HG03139 (cell line): Measurements from ENCODE around the gene BRMS1.
"Not testable (repeated sequence)": the region's sequence is repeated elsewhere in the genome, so short reads cannot be mapped to it uniquely, and the experiment has no call there.

Source experiments
- ATAC-seq: cut with Tn5 transposase; IDR thresholded peaks from one replicate; pipeline ENCODE4 v1.9.1; 2021; ENCODE audit not compliant: unreplicated experiment

BRMS1 gene

GRCh38 chr11:66344550-66345315, at the start of gene BRMS1:
Gene BRMS1, minus strand, starts transcription at chr11:66345104. Its CDS starts 2,870 bp downstream, at chr11:66342234.
- peak; percentile 47 for ATAC-seq

GRCh38 chr11:66393954-66394353, 49.0 kb upstream of the BRMS1 start:
- ATAC-seq: no peak

GRCh38 chr11:66391322-66391721, 46.4 kb upstream of the BRMS1 start:
- no peak for ATAC-seq

GRCh38 chr11:66388780-66389386, 44.0 kb upstream of the BRMS1 start:
- no peak for ATAC-seq

GRCh38 chr11:66386171-66387069, 41.5 kb upstream of the BRMS1 start:
- no peak for ATAC-seq

- not testable (repeated sequence) for ATAC-seq
These were observed 39.4 kb upstream of the BRMS1 start for GRCh38 chr11:66384316-66384715.

- not testable (repeated sequence) for ATAC-seq
These were observed 35.4 kb upstream of the BRMS1 start for GRCh38 chr11:66380264-66380663.

GRCh38 chr11:66373690-66374287, 28.9 kb upstream of the BRMS1 start:
- ATAC-seq: not testable (repeated sequence)

- ATAC-seq: no peak
These were observed 28.4 kb upstream of the BRMS1 start for GRCh38 chr11:66373265-66373664.

- ATAC-seq: no peak
These were observed 26.9 kb upstream of the BRMS1 start, which contains the start of gene SLC29A2 for GRCh38 chr11:66371627-66372415. Gene SLC29A2, minus strand, starts transcription at chr11:66371760. Its CDS starts 169 bp downstream, at chr11:66371591.

GRCh38 chr11:66369073-66369894, 24.4 kb upstream of the BRMS1 start:
- ATAC-seq: no peak

GRCh38 chr11:66368484-66368883, 23.6 kb upstream of the BRMS1 start:
- ATAC-seq: no peak

- ATAC-seq: no peak
These were observed 22.8 kb upstream of the BRMS1 start for GRCh38 chr11:66367561-66368312.

- no peak for ATAC-seq
These were observed 22.1 kb upstream of the BRMS1 start for GRCh38 chr11:66366844-66367477.

- ATAC-seq: no peak
These were observed 21.1 kb upstream of the BRMS1 start for GRCh38 chr11:66365711-66366619.

GRCh38 chr11:66365166-66365565, 20.3 kb upstream of the BRMS1 start:
- no peak for ATAC-seq
